NCI-H1436 treated with DMSO at 0.1 percent for 48 hours (cell line): ENCODE measurements around the gene ZAR1.
"Not testable (repeated sequence)": the region's sequence is repeated elsewhere in the genome, so short reads cannot be mapped to it uniquely, and the experiment has no call there.

Experiments used
- DNase-seq: peaks from one replicate; lab custom pipeline; 2025; lab: John Stamatoyannopoulos, UW

The ZAR1 gene

GRCh38 chr4:48490012-48490679 lies at the start of gene ZAR1:
Gene ZAR1, plus strand, starts transcription at chr4:48490252. Its CDS starts 40 bp downstream, at chr4:48490292.
- no peak for DNase-seq

- not testable (repeated sequence) for DNase-seq
Measured at GRCh38 chr4:48440914-48441313, 49.1 kb upstream of the ZAR1 start.

- DNase-seq: no peak
Measured at GRCh38 chr4:48445704-48446103, 44.3 kb upstream of the ZAR1 start.

- DNase-seq: no peak
Measured at GRCh38 chr4:48446642-48447041, 43.4 kb upstream of the ZAR1 start.

- DNase-seq: no peak
Measured at GRCh38 chr4:48449151-48449550, 40.9 kb upstream of the ZAR1 start.

GRCh38 chr4:48450740-48451139 lies 39.3 kb upstream of the ZAR1 start:
- DNase-seq: no peak

GRCh38 chr4:48451656-48452055 lies 38.4 kb upstream of the ZAR1 start:
- DNase-seq: not testable (repeated sequence)

GRCh38 chr4:48454591-48454990 lies 35.5 kb upstream of the ZAR1 start:
- no peak for DNase-seq

GRCh38 chr4:48461000-48461399 lies 29.1 kb upstream of the ZAR1 start:
- no peak for DNase-seq

GRCh38 chr4:48462363-48462762 lies 27.7 kb upstream of the ZAR1 start:
- DNase-seq: no peak

- DNase-seq: no peak
Measured at GRCh38 chr4:48467442-48467841, 22.6 kb upstream of the ZAR1 start.

GRCh38 chr4:48467891-48468290 lies 22.2 kb upstream of the ZAR1 start:
- no peak for DNase-seq

GRCh38 chr4:48470137-48470536 lies 19.9 kb upstream of the ZAR1 start:
- DNase-seq: no peak

- no peak for DNase-seq
Measured at GRCh38 chr4:48470570-48470969, 19.5 kb upstream of the ZAR1 start.

GRCh38 chr4:48472794-48473193 lies 17.3 kb upstream of the ZAR1 start:
- peak; percentile 15 for DNase-seq

GRCh38 chr4:48475770-48476169 lies 14.3 kb upstream of the ZAR1 start:
- DNase-seq: no peak

GRCh38 chr4:48478273-48478672 lies 11.8 kb upstream of the ZAR1 start:
- no peak for DNase-seq

- DNase-seq: no peak
Measured at GRCh38 chr4:48481581-48481980, 8.5 kb upstream of the ZAR1 start.

- DNase-seq: peak; percentile 30
Measured at GRCh38 chr4:48483006-48483776, 6.9 kb upstream of the ZAR1 start, which contains the start of gene SLC10A4. Gene SLC10A4, plus strand, starts transcription at chr4:48483343. Its CDS starts 219 bp downstream, at chr4:48483562.

GRCh38 chr4:48483777-48484493 lies 6.1 kb upstream of the ZAR1 start:
- DNase-seq: no peak

- DNase-seq: no peak
Measured at GRCh38 chr4:48484494-48485168, 5.4 kb upstream of the ZAR1 start.

GRCh38 chr4:48489683-48490011 lies 405 bp upstream of the ZAR1 start:
- DNase-seq: no peak
